ENCODE measurements around the gene CEP43.

CEP43 gene

DNA sequence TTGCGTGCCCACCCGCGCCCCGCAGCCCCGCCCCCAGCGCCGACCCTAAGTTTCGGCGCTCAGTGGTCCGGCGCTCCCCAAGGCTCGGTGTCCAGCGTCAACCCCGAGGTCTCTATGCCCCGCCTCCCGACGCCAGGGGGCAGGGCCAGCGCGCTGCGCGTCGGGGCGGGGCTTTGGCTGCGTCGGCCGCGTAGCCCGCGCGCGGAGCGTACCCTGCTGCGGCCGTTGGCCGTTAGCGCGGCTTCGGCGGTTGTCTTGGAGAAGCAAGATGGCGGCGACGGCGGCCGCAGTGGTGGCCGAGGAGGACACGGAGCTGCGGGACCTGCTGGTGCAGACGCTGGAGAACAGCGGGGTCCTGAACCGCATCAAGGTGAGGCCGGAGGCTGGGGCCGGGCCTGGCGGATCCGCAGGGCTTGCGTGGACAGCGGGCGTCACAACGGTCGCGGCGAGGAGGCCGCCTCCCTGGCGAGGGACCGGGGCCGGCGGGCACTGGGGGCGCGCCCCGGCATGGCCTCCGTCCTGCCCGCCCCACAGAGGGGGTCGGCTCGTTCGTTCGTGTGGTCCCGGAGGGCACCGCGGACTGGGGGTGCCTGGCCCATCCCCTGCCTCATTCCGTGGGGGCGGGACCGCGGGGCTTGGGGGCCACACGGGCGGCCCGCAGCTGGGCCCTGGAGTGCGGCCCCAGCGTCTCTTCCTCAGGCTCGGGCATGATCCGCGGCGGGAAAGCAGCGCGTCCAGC is at the start of gene CEP43:
Gene CEP43, plus strand, starts transcription at position 253 of the 739 bp plus-strand sequence. Its CDS starts 16 bp downstream, at position 269.
- peak; percentile 83 for DNase-seq (ENCODE audit: low spot score)

DNA sequence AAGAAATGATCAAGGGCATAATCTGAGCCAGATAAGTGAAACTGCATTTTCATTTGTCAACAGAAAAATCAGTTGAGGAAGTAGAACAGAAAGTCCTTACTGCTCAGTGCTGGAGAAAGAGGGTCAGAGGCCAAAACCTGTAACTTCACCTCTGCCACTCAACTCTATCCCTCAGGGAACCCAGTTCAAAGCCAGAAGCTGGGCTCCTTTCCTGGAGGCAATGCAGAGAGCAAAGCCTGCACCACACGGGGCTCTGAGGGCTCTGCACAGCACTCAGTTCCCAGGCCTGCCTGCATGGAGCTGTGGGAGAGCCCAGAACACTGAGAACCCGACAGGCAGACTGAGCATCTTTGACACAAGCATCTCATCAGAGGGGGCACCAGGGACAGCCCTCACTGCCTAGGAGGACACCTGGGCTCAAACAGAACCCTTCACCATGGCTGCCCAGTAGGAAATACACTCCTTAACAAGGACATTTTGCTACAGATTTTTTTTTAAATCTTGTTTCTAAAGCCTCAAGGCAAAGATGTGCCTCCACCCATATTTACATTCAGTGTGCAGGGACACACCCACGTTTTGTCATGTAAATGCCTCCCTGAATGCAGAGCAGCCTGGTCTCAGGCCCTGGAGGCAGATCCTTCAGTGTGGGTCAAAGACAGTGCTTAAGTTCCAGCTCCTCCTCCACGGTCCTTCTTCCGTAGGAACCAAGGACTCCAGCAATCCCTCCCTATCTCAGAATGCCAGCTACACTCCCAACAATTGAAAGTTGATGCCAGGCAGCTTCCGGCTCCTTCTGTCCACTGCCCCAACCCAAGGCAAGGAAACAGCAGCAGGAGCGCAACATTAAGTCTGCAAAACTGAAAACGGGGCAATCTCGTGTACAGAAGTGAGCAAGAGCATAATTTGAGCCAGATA is 49.4 kb upstream of the CEP43 start:
- no peak for DNase-seq (ENCODE audit: low spot score)

DNA sequence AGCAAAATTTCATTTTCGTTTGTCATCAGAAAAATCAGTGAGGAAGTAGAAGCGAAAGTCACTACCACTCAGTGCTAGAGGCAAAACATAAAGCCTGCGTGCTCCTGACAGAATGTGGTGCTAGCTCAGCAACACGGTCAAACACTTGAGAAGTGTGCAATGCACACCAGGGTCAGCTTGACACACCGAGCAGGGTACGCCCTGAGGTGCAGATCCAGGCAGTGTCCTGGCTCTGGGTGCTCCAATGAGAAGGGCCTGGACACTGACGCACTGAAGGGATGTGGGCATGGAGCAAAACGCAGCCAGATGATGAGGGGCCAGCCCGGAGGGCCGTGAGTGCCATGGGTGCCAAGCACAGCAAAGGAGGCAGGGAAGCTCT is 48.8 kb upstream of the CEP43 start:
- no peak for DNase-seq (ENCODE audit: low spot score)

DNA sequence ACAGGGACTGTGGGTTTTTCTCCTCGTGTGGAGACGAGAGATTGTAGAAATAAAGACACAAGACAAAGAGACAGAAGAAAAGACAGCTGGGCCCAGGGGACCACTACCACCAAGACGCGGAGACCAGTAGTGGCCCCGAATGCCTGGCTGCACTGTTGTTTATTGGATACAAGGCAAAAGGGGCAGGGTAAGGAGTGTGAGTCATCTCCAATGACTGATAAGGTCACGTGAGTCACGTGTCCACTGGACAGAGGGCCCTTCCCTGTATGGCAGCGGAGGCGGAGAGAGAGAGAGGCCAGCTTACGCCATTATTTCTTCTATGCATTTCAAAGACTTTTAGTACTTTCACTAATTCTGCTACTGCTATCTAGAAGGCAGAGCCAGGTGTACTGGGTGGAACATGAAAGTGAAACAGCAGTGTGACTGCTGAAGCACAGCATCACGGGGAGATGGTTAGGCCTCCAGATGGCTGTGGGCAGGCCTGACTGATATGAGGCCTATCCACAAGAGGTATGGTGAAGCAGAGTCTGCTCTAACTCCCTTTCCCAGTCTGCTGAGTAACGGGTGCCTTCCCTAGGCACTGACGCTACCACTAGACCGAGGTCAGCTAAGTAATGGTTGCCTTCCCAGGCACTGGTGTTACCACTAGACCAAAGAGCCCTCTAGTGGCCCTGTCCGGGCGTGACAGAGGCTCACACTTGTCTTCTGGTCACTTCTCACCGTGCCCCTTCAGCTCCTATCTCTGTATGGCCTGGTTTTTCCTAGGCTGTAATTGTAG is 48.1 kb upstream of the CEP43 start:
- peak; percentile 41 for DNase-seq (ENCODE audit: low spot score)

- no peak for DNase-seq (ENCODE audit: low spot score)
These were observed 47.5 kb upstream of the CEP43 start for GRCh38 chr6:166951670-166952060.

DNA sequence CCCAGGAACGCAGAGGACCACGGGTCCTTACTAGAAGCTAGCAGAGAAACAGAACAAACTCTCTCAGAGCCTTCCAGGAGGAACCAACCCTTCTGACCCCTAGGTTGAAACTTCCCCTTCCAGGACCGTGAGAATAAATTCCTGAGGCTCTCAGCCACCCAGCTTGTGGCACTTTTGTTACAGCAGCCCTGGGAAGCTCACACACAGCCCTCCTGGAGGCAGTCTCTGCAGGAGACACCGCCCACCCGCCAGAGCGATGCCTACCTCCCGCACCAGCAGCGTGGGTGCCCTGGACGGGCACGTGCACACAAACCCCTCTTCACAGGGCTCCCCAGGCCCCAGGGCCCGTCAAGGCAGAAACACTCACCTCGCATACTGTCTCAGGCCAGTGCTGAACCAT is 47.1 kb upstream of the CEP43 start:
- no peak for DNase-seq (ENCODE audit: low spot score)

GRCh38 chr6:166952567-166953486 is 46.4 kb upstream of the CEP43 start:
- no peak for DNase-seq (ENCODE audit: low spot score)

DNA sequence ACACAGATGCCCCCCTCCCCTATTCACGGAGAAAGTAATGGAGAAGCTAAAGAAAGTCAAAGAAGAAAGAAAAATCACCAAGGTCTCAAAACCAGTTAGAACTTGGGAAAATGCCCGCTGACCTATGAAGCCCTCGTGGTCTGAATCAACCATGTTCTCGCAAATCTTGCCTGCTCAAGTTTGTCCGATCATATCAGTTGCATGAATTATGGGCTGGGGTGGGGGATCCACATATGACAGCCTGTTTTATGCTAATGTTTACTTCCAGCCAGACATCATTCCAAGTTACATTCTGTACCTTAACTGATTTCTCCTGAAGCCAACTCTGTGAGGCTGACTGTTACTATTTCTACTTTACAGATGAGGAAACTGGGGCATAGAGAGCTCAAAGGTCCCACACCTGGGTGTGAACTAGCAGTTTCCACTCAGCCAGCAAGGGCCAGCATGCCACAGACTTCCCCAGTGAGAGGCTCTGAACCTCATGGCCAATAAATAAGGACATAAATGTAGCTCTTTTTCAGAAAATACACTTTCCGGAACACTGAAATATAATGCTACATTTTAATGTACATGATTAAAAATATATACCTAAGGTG is 45.0 kb upstream of the CEP43 start:
- no peak for DNase-seq (ENCODE audit: low spot score)

GRCh38 chr6:166955121-166955864 is 43.9 kb upstream of the CEP43 start:
- peak; percentile 40 for DNase-seq (ENCODE audit: low spot score)

- peak; percentile 46 for DNase-seq (ENCODE audit: low spot score)
These were observed 43.2 kb upstream of the CEP43 start for GRCh38 chr6:166955865-166956443.

DNA sequence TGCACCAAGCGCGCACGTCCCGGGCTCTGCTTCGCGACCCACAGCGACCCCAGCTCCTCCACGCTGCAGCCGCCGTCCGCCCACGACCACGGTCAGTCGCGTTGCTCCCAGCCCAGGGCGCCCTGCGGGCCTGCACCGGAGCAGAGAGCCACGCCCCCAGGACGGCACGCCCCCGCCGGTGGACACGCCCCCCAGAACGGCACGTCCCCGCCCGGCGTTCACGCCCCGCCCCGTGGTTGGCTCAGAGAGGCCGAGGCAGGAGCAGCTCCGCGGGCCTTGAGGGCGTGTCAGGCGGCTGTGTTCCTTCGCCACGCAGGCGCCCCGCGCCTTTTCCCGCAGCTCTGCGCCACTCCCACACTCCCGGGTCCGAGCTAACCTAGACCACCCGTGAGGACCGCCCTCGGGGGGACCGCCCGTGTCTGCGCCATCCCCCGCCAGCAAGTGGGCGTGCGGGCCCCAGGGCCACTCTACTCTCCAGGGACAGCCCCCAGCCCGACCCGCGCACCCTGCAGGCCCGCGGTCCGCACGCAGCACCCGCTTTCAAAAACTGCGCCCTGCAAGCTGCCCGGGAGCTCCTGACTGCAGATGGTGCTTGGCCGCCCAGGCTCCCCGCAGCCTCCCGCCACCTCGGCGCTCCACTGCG is 42.6 kb upstream of the CEP43 start, which contains the start of gene RNASET2:
Gene RNASET2, minus strand, starts transcription at position 107 of the 643 bp plus-strand sequence. CDS start 368 bp downstream, outside the sequence.
- peak; percentile 76 for DNase-seq (ENCODE audit: low spot score)

DNA sequence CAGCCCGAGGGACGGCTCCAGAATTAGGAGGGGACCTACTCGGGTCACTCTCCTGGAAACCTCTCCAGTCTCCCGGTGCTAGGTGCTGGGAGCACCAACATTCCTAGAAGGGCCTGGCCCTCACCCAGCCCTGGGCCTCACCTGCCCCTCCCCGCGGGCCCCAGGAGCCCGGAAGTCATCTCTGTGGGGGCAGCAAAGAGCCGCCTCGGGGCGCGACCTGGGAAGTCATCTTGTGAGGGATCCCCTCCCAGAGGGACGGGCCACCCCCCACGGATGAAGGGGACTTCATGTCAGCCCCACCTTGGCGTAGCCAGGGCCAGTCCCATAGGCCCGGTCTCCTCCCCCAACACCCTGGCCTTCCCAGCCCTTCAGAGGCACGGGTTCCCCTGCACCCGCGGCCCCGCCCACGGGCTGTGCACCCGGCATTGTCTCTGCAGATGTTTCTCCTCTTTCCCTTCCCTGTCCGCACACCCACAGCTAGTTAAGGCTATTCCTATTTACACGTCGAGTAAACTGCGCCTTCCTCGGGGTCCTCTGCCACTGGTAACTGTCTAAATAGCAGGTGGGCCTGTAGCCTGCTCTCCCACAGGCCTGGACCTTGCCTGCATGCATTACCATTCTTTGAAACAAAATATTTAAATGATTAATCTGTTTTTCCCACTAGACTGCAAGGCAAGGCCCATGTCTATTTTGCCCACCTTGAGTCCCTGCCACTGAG is 42.0 kb upstream of the CEP43 start:
- DNase-seq (ENCODE audit: low spot score), result peak; percentile 37

DNA sequence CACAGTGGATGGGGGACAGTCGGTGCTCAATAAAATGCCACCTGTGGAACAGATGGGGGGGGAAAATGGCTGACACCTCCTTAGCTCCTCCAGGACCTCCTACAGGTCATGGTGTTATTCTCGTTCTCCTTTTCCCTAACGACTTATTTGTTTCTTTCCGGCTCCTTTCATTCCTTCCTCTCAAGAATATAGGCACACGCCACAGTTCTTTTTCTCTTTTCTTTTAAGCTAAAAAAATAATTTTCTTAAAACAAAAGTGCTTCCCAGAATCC is 41.5 kb upstream of the CEP43 start:
- no peak for DNase-seq (ENCODE audit: low spot score)

- DNase-seq (ENCODE audit: low spot score), result no peak
These were observed 40.0 kb upstream of the CEP43 start for GRCh38 chr6:166958926-166959861.

DNA sequence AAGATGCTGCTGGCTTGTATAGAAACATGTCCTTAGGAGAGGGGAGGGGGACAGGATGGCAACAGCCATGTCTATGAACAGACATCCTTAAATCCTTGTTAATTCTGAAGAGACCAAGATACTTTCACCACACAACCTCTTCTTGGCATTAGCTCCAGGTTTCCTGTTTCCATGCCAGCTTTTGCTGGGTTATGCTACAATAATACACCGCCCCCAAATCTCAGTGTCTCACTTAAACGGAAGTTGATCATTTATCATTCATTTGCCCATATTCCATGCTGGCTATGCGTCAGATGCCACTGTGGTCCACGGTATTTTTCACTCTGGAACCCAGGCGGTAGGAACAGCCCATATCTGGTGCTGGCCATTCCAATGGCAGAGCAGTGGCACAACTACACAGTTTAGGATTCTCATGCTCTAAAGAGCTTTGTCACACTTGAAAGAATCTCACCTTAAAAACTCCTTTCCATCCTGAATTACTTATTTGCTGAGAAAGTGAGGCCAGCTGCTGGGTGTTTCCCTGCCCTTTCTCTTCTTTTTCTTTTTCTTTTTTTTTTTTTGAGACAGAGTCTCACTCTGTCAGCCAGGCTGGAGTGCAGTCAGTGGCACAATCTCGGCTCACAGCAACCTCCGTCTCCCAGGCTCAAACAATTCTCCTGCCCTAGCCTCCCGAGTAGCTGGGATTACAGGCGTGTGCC is 39.1 kb upstream of the CEP43 start:
- DNase-seq (ENCODE audit: low spot score), result no peak

DNA sequence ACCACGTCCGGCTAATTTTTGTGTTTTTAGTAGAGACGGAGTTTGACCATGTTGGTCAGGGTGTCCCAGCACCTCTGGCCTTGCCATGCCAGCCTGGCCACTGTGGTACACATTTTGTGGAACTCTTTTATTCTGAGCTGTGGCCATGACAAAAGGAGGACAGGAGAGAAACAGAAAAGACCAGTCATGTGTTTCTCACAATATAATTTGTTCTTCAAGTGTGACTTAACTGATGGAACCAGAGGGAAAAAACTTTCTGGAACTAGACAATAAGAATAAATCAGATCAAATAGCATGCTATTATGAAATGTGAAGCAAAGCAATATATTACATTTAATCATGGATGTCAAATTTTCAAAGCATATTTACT is 38.6 kb upstream of the CEP43 start:
- no peak for DNase-seq (ENCODE audit: low spot score)

- DNase-seq (ENCODE audit: low spot score), result no peak
These were observed 32.9 kb upstream of the CEP43 start for GRCh38 chr6:166966268-166966667.
